ENCODE measurements around the gene MCC.

DNA sequence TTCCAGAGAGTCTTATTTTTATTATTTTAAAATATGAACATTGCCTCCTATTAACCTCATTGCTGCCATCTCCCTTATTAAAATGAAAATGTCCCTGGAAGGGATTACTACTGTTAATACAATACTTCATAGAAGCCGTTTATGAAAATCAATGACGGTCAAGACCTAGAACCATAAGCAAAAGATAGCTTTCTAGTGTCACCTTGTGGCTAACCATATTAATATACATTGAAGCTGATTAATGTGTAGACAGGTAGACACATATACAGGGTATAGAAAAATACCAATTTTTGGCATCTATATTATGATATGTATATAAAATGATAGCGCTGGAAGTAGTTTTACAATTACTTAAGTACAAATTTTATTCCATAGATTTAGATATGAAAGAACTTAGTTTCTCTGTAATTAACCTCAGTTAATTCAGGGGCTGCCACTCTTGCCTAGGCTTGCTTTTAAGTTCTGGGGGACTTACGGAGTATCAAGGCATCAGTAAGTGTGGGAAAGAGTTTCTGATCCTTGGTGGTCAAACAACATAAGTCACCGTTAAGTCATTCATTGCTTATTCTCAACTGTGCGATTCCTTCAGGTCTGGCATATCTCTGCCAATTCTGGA lies 22.7 kb upstream of the MCC start:
- TF ChIP-seq, protein P1, sequence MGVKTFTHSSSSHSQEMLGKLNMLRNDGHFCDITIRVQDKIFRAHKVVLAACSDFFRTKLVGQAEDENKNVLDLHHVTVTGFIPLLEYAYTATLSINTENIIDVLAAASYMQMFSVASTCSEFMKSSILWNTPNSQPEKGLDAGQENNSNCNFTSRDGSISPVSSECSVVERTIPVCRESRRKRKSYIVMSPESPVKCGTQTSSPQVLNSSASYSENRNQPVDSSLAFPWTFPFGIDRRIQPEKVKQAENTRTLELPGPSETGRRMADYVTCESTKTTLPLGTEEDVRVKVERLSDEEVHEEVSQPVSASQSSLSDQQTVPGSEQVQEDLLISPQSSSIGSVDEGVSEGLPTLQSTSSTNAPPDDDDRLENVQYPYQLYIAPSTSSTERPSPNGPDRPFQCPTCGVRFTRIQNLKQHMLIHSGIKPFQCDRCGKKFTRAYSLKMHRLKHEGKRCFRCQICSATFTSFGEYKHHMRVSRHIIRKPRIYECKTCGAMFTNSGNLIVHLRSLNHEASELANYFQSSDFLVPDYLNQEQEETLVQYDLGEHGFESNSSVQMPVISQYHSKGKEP (tag by site-specific recombination; IDR thresholded peaks at IDR 0.05): no peak
- TF ChIP-seq ZSCAN16 (tag by site-specific recombination; IDR thresholded peaks at IDR 0.05) (no peak), GLIS1 (tag by site-specific recombination; IDR thresholded peaks at IDR 0.05) (no peak), ZNF292 (tag by site-specific recombination; IDR thresholded peaks at IDR 0.05; ENCODE audit: borderline replicate concordance, low read depth) (no peak)
- TF ChIP-seq, protein P2, sequence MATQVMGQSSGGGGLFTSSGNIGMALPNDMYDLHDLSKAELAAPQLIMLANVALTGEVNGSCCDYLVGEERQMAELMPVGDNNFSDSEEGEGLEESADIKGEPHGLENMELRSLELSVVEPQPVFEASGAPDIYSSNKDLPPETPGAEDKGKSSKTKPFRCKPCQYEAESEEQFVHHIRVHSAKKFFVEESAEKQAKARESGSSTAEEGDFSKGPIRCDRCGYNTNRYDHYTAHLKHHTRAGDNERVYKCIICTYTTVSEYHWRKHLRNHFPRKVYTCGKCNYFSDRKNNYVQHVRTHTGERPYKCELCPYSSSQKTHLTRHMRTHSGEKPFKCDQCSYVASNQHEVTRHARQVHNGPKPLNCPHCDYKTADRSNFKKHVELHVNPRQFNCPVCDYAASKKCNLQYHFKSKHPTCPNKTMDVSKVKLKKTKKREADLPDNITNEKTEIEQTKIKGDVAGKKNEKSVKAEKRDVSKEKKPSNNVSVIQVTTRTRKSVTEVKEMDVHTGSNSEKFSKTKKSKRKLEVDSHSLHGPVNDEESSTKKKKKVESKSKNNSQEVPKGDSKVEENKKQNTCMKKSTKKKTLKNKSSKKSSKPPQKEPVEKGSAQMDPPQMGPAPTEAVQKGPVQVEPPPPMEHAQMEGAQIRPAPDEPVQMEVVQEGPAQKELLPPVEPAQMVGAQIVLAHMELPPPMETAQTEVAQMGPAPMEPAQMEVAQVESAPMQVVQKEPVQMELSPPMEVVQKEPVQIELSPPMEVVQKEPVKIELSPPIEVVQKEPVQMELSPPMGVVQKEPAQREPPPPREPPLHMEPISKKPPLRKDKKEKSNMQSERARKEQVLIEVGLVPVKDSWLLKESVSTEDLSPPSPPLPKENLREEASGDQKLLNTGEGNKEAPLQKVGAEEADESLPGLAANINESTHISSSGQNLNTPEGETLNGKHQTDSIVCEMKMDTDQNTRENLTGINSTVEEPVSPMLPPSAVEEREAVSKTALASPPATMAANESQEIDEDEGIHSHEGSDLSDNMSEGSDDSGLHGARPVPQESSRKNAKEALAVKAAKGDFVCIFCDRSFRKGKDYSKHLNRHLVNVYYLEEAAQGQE (tag by site-specific recombination; IDR thresholded peaks at IDR 0.05): no peak
